Gastrocnemius medialis (tissue), 4 donors: ENCODE results near the gene CNKSR3. TPM values are rescaled to one million over a fixed set of nuclear protein-coding genes. Genes with fewer than 3 reads are reported as not detected.

Experiments
- ATAC-seq, 2 donors: fragments of 150-250 bp; one replicate each; pipeline ENCODE4 v1.9.1; 2016
- DNase-seq, 2 donors: peaks; one replicate each; pipeline ENCODE4 v3.0.0-alpha.2; 2019
- H3K27ac ChIP-seq, 4 donors: fragments of 200-600 bp; sonication (generic); 1 replicate in 1 of 4; 2 replicates in 3 of 4; pipeline ENCODE4 v1.5.1; 2016 to 2018; ENCODE audit warnings: mild to moderate bottlenecking in 2 of 4, moderate library complexity in 1 of 4
- H3K27me3 ChIP-seq, 3 donors: fragments of 200-600 bp; sonication (generic) in 2 of 3; 1 replicate in 1 of 3; 2 replicates in 2 of 3; pipeline versions ENCODE4 v1.5.1 to v1.6.0; 2016 to 2019; ENCODE audit warnings: mild to moderate bottlenecking in 1 of 3, moderate library complexity in 1 of 3
- H3K36me3 ChIP-seq, 2 donors: fragments of 200-600 bp; sonication (generic) in 1 of 2; one replicate each; pipeline ENCODE4 v1.5.1; 2017 to 2018
- H3K4me1 ChIP-seq, 2 donors: fragments of 200-600 bp; sonication (generic) in 1 of 2; one replicate each; pipeline ENCODE4 v1.5.1; 2016 to 2017; ENCODE audit warnings: mild to moderate bottlenecking in 2 of 2
- H3K4me3 ChIP-seq, 4 donors: fragments of 200-600 bp; sonication (generic) in 3 of 4; 1 replicate in 1 of 4; 2 replicates in 3 of 4; pipeline ENCODE4 v1.5.1; 2016 to 2019; ENCODE audit warnings: mild to moderate bottlenecking in 2 of 4
- H3K9me3 ChIP-seq, 3 donors: fragments of 200-600 bp; sonication (generic) in 2 of 3; 1 replicate in 1 of 3; 2 replicates in 2 of 3; pipeline ENCODE4 v1.5.1; 2016 to 2019
- CTCF ChIP-seq, 5 experiments: fragments of 450-650 bp in 3 of 5; fragments of 200-600 bp in 2 of 5; sonication (generic) in 2 of 5; IDR thresholded peaks in 4 of 5; conservative IDR thresholded peaks in 1 of 5; 1 replicate in 4 of 5; 2 replicates in 1 of 5; pipeline ENCODE4 v1.5.1; 2016 to 2019; ENCODE audit warnings: antibody characterized with exemption in 5 of 5, mild to moderate bottlenecking in 3 of 5, moderate library complexity in 3 of 5
- POLR2A ChIP-seq, 2 donors: fragments of 450-650 bp; IDR thresholded peaks; one replicate each; pipeline ENCODE4 v1.6.1; 2017; ENCODE audit warnings: antibody characterized with exemption in 2 of 2, mild to moderate bottlenecking in 2 of 2, moderate library complexity in 2 of 2
- in situ Hi-C, 4 donors: fragments of 200-750 bp; cut with MboI; loops; one replicate each; pipeline versions ENCODE4 v1.15.0 to v1.8.0; 2017; ENCODE audit warnings: low sequenced_read_pairs in 4 of 4
- intact Hi-C: fragments of 100-400 bp; cut with DNase I; formaldehyde crosslinking; loops from one replicate; pipeline ENCODE4 v1.15.1; 2023; ENCODE audit warnings: low total_unique reads
- total RNA-seq, 4 donors: library from RNA; depleted of rRNA; stranded (reverse); fragments of >200 nt; gene quantifications; one replicate each; pipeline versions ENCODE4 v1.1.0 to v1.2.3, GENCODE V29; 2016

Gene CNKSR3
- total RNA-seq, 4 donors from 2014 or later = 0.70 to 4.6 (median 2.9) TPM

- DNase-seq (no peak), ATAC-seq (no peak)
- intact Hi-C loops = no loop called here
- H3K9me3 ChIP-seq = no peaks in the 10 kb centered on the region
- in situ Hi-C loops = no loop called here
- peaks cover 8 to 16% of the 10 kb centered on the region in 2 donors for H3K4me1 ChIP-seq
- no peak overlapping the region for H3K27ac ChIP-seq
- no peaks in the 10 kb centered on the region for H3K27me3 ChIP-seq
- no peak for TF ChIP-seq CTCF (IDR thresholded peaks at IDR 0.05 in 4 of 5, conservative IDR thresholded peaks at IDR 0.05 in 1 of 5)
- no peak for TF ChIP-seq POLR2A (IDR thresholded peaks at IDR 0.05)
- H3K4me3 ChIP-seq = no peak overlapping the region
- H3K36me3 ChIP-seq = no peaks in the 10 kb centered on the region
These were observed 22.9 kb downstream of the CNKSR3 start for GRCh38 chr6:154487367-154488247.

- intact Hi-C loops (no loop called here), in situ Hi-C loops (no loop called here)
- Histone ChIP-seq H3K27ac (no peak overlapping the region), H3K27me3 (no peaks in the 10 kb centered on the region), H3K36me3 (no peaks in the 10 kb centered on the region), H3K9me3 (no peaks in the 10 kb centered on the region), H3K4me1 (peaks cover 0 to 8% of the 10 kb centered on the region in 2 donors), H3K4me3 (no peak overlapping the region)
- no peak for ATAC-seq
- TF ChIP-seq POLR2A (IDR thresholded peaks at IDR 0.05) (no peak), CTCF (IDR thresholded peaks at IDR 0.05 in 4 of 5, conservative IDR thresholded peaks at IDR 0.05 in 1 of 5) (no peak)
- no peak for DNase-seq
These were observed 24.7 kb downstream of the CNKSR3 start for GRCh38 chr6:154485815-154486214.

GRCh38 chr6:154484942-154485341 is 25.5 kb downstream of the CNKSR3 start:
- no peak overlapping the region for H3K27ac ChIP-seq
- ATAC-seq (no peak), DNase-seq (no peak)
- TF ChIP-seq POLR2A (IDR thresholded peaks at IDR 0.05) (no peak), CTCF (IDR thresholded peaks at IDR 0.05 in 4 of 5, conservative IDR thresholded peaks at IDR 0.05 in 1 of 5) (no peak)
- in situ Hi-C loops (no loop called here), intact Hi-C loops (no loop called here)
- no peak overlapping the region for H3K4me3 ChIP-seq
- peaks cover 0 to 8% of the 10 kb centered on the region in 2 donors for H3K4me1 ChIP-seq
- H3K36me3 ChIP-seq = no peaks in the 10 kb centered on the region
- no peaks in the 10 kb centered on the region for H3K9me3 ChIP-seq
- no peaks in the 10 kb centered on the region for H3K27me3 ChIP-seq

GRCh38 chr6:154482858-154483257 is 27.6 kb downstream of the CNKSR3 start:
- Histone ChIP-seq H3K4me1 (peaks cover 4 to 22% of the 10 kb centered on the region in 2 donors), H3K9me3 (no peaks in the 10 kb centered on the region), H3K27ac (no peak overlapping the region), H3K36me3 (no peaks in the 10 kb centered on the region), H3K27me3 (no peaks in the 10 kb centered on the region), H3K4me3 (no peak overlapping the region)
- in situ Hi-C loops = no loop called here
- TF ChIP-seq CTCF (IDR thresholded peaks at IDR 0.05 in 4 of 5, conservative IDR thresholded peaks at IDR 0.05 in 1 of 5) = no peak
- no peak for TF ChIP-seq POLR2A (IDR thresholded peaks at IDR 0.05)
- ATAC-seq = peak in 1 of 2 donors; percentile 33
- intact Hi-C loops = no loop called here
- DNase-seq = no peak
